Measurements from ENCODE around the gene TRA2A. TPM values are rescaled to one million over a fixed set of nuclear protein-coding genes. Genes with fewer than 3 reads are reported as not detected.

TRA2A gene
- total RNA-seq, 3 donors from 2014 or later: 40.3 to 72.9 (median 46.2) TPM

GRCh38 chr7:23469150-23469960 is 62.4 kb downstream of the TRA2A start:
- H3K36me3 ChIP-seq: no peaks in the 10 kb centered on the region
- intact Hi-C loops (cut with DNase I; ENCODE audit: low total_unique reads): no loop called here
- peaks cover 26 to 95% of the 10 kb centered on the region in 2 donors for H3K27me3 ChIP-seq
- H3K4me3 ChIP-seq: peak overlapping the region; percentile 26 to 64 (median 37)
- no peak for DNase-seq (ENCODE audit: low spot score in 2 of 2)
- TF ChIP-seq POLR2A (IDR thresholded peaks at IDR 0.05): no peak
- TF ChIP-seq POLR2AphosphoS5 (IDR thresholded peaks at IDR 0.05): no peak
- no peak for TF ChIP-seq CTCF (IDR thresholded peaks at IDR 0.05)
- H3K9me3 ChIP-seq: no peaks in the 10 kb centered on the region
- H3K4me1 ChIP-seq: peaks cover 9 to 13% of the 10 kb centered on the region in 2 donors
- no peak overlapping the region for H3K27ac ChIP-seq

- Histone ChIP-seq H3K4me1 (peaks cover 9 to 13% of the 10 kb centered on the region in 2 donors), H3K4me3 (peak overlapping the region; percentile 26 to 64 (median 37)), H3K27me3 (peaks cover 19 to 94% of the 10 kb centered on the region in 2 donors), H3K9me3 (no peaks in the 10 kb centered on the region), H3K36me3 (no peaks in the 10 kb centered on the region), H3K27ac (no peak overlapping the region)
- TF ChIP-seq POLR2AphosphoS5 (IDR thresholded peaks at IDR 0.05) (no peak), POLR2A (IDR thresholded peaks at IDR 0.05) (no peak), CTCF (IDR thresholded peaks at IDR 0.05) (no peak)
- intact Hi-C loops (cut with DNase I; ENCODE audit: low total_unique reads): no loop called here
- no peak for DNase-seq (ENCODE audit: low spot score in 2 of 2)
Observed at GRCh38 chr7:23468526-23469149, 63.1 kb downstream of the TRA2A start.

GRCh38 chr7:23467806-23468525 is 63.8 kb downstream of the TRA2A start:
- Histone ChIP-seq H3K4me1 (peaks cover 9 to 13% of the 10 kb centered on the region in 2 donors), H3K9me3 (no peaks in the 10 kb centered on the region), H3K36me3 (no peaks in the 10 kb centered on the region), H3K27me3 (peaks cover 18 to 94% of the 10 kb centered on the region in 2 donors), H3K4me3 (peak overlapping the region in 1 of 3 donors; percentile 64), H3K27ac (no peak overlapping the region)
- intact Hi-C loops (cut with DNase I; ENCODE audit: low total_unique reads): no loop called here
- no peak for TF ChIP-seq CTCF (IDR thresholded peaks at IDR 0.05)
- TF ChIP-seq POLR2A (IDR thresholded peaks at IDR 0.05): no peak
- TF ChIP-seq POLR2AphosphoS5 (IDR thresholded peaks at IDR 0.05): no peak
- no peak for DNase-seq (ENCODE audit: low spot score in 2 of 2)

GRCh38 chr7:23467291-23467805 is 64.4 kb downstream of the TRA2A start:
- no peak overlapping the region for H3K4me3 ChIP-seq
- peaks cover 9 to 13% of the 10 kb centered on the region in 2 donors for H3K4me1 ChIP-seq
- H3K27ac ChIP-seq: no peak overlapping the region
- H3K9me3 ChIP-seq: no peaks in the 10 kb centered on the region
- intact Hi-C loops (cut with DNase I; ENCODE audit: low total_unique reads): no loop called here
- no peak for TF ChIP-seq CTCF (IDR thresholded peaks at IDR 0.05)
- TF ChIP-seq POLR2A (IDR thresholded peaks at IDR 0.05): no peak
- TF ChIP-seq POLR2AphosphoS5 (IDR thresholded peaks at IDR 0.05): no peak
- no peak for DNase-seq (ENCODE audit: low spot score in 2 of 2)
- no peaks in the 10 kb centered on the region for H3K36me3 ChIP-seq
- peaks cover 18 to 91% of the 10 kb centered on the region in 2 donors for H3K27me3 ChIP-seq
